ENCODE measurements around the gene HRH3. TPM values are rescaled to one million over a fixed set of nuclear protein-coding genes. Genes with fewer than 3 reads are reported as not detected.

Gene HRH3
- total and polyA plus RNA-seq, 2 donors (not counting 1 experiment from before 2014, with no cell fraction given) = not detected

- no peak overlapping the region for H3K27ac Mint-ChIP-seq
- peaks cover 4% of the 10 kb centered on the region for H3K4me1 Mint-ChIP-seq
- Histone ChIP-seq H3K9me3 (ENCODE audit: control extremely low read depth in 1 of 3, control insufficient read depth in 2 of 3, insufficient read depth in 1 of 3, low read length in 2 of 3) (no peaks in the 10 kb centered on the region), H3K79me2 (ENCODE audit: control insufficient read depth, insufficient read depth, low read length) (no peaks in the 10 kb centered on the region), H2AFZ (ENCODE audit: insufficient read depth, low read depth, low read length, poor library complexity, severe bottlenecking) (no peak overlapping the region), H3K4me3 (ENCODE audit: control extremely low read depth in 1 of 5, extremely low read depth in 1 of 5, insufficient read depth in 1 of 5, low read depth in 2 of 5, low read length in 4 of 5) (no peak overlapping the region), H3K9ac (ENCODE audit: low read length) (no peak overlapping the region), H4K20me1 (ENCODE audit: control insufficient read depth, insufficient read depth, low read length, poor library complexity, severe bottlenecking) (no peaks in the 10 kb centered on the region), H3K4me1 (ENCODE audit: control insufficient read depth in 2 of 2, insufficient read depth in 2 of 2, low read length in 2 of 2) (peaks cover under 1 to 1% of the 10 kb centered on the region in 2 donors), H3K27ac (ENCODE audit: low read length in 2 of 2) (no peak overlapping the region), H3K36me3 (replicated peaks in 1 of 2; ENCODE audit: control extremely low read depth in 1 of 2, control insufficient read depth in 1 of 2, extremely low read depth in 1 of 2, insufficient read depth in 2 of 2, low read length in 1 of 2) (no peaks in the 10 kb centered on the region), H3K4me2 (replicated peaks; ENCODE audit: low read depth, low read length, poor library complexity, severe bottlenecking) (no peak overlapping the region), H3K27me3 (replicated peaks in 1 of 4; ENCODE audit: control extremely low read depth in 1 of 4, control insufficient read depth in 3 of 4, insufficient read depth in 4 of 4, low read length in 3 of 4) (no peaks in the 10 kb centered on the region)
- ATAC-seq (ENCODE audit: low read depth) (no peak), DNase-seq (no peak)
- H3K9me3 Mint-ChIP-seq (ENCODE audit: insufficient read depth) = no peaks in the 10 kb centered on the region
- 96% methylated on average over 15 of the region's 15 CpGs for WGBS (ENCODE audit: insufficient coverage)
- no peak overlapping the region for H3K4me3 Mint-ChIP-seq
- intact Hi-C loops (cut with micrococcal nuclease) = no loop called here
- no peaks in the 10 kb centered on the region for H3K27me3 Mint-ChIP-seq
- POLR2A ChIA-PET = no interaction called here
- CTCF ChIA-PET = no interaction called here
- TF ChIP-seq CTCF (IDR thresholded peaks at IDR 0.05) = no peak
- TF ChIP-seq EZH2 (IDR thresholded peaks at IDR 0.05; ENCODE audit: borderline replicate concordance, insufficient read depth, low read depth, low read length, poor library complexity, severe bottlenecking) = no peak
These were observed 43.2 kb downstream of the HRH3 start for GRCh38 chr20:62176866-62177265.

GRCh38 chr20:62175711-62176110, 44.4 kb downstream of the HRH3 start:
- TF ChIP-seq EZH2 (IDR thresholded peaks at IDR 0.05; ENCODE audit: borderline replicate concordance, insufficient read depth, low read depth, low read length, poor library complexity, severe bottlenecking) (no peak), CTCF (IDR thresholded peaks at IDR 0.05) (no peak)
- H3K4me2 ChIP-seq (replicated peaks; ENCODE audit: low read depth, low read length, poor library complexity, severe bottlenecking) = no peak overlapping the region
- Mint-ChIP-seq H3K9me3 (ENCODE audit: insufficient read depth) (no peaks in the 10 kb centered on the region), H3K4me3 (no peak overlapping the region), H3K27me3 (no peaks in the 10 kb centered on the region), H3K27ac (no peak overlapping the region), H3K4me1 (no peaks in the 10 kb centered on the region)
- no peak overlapping the region for H3K27ac ChIP-seq (ENCODE audit: low read length in 2 of 2)
- H3K36me3 ChIP-seq (replicated peaks in 1 of 2; ENCODE audit: control extremely low read depth in 1 of 2, control insufficient read depth in 1 of 2, extremely low read depth in 1 of 2, insufficient read depth in 2 of 2, low read length in 1 of 2) = no peaks in the 10 kb centered on the region
- CTCF ChIA-PET = no interaction called here
- no peaks in the 10 kb centered on the region for H3K27me3 ChIP-seq (replicated peaks in 1 of 4; ENCODE audit: control extremely low read depth in 1 of 4, control insufficient read depth in 3 of 4, insufficient read depth in 4 of 4, low read length in 3 of 4)
- H3K9me3 ChIP-seq (ENCODE audit: control extremely low read depth in 1 of 3, control insufficient read depth in 2 of 3, insufficient read depth in 1 of 3, low read length in 2 of 3) = no peaks in the 10 kb centered on the region
- H3K9ac ChIP-seq (ENCODE audit: low read length) = no peak overlapping the region
- H4K20me1 ChIP-seq (ENCODE audit: control insufficient read depth, insufficient read depth, low read length, poor library complexity, severe bottlenecking) = no peaks in the 10 kb centered on the region
- POLR2A ChIA-PET = no interaction called here
- no peak overlapping the region for H2AFZ ChIP-seq (ENCODE audit: insufficient read depth, low read depth, low read length, poor library complexity, severe bottlenecking)
- no peak for ATAC-seq (ENCODE audit: low read depth)
- no peak overlapping the region for H3K4me3 ChIP-seq (ENCODE audit: control extremely low read depth in 1 of 5, extremely low read depth in 1 of 5, insufficient read depth in 1 of 5, low read depth in 2 of 5, low read length in 4 of 5)
- 96% methylated on average over 6 of the region's 10 CpGs for WGBS (ENCODE audit: insufficient coverage)
- H3K79me2 ChIP-seq (ENCODE audit: control insufficient read depth, insufficient read depth, low read length) = no peaks in the 10 kb centered on the region
- DNase-seq = no peak
- H3K4me1 ChIP-seq (ENCODE audit: control insufficient read depth in 2 of 2, insufficient read depth in 2 of 2, low read length in 2 of 2) = no peaks in the 10 kb centered on the region
- intact Hi-C loops (cut with micrococcal nuclease) = no loop called here

Measured in B cell (primary cell).